Measurements from ENCODE around the gene FBXL7.

FBXL7 gene

GRCh38 chr5:15496886-15497285, 3.1 kb upstream of the FBXL7 start (continued):
- TF ChIP-seq POU6F1 (CRISPR knock-in tag; IDR thresholded peaks at IDR 0.05; ENCODE audit: borderline replicate concordance, low read depth) (no peak), ZC3H10 (CRISPR knock-in tag; IDR thresholded peaks at IDR 0.05) (no peak), TCF4 (CRISPR knock-in tag; IDR thresholded peaks at IDR 0.05; ENCODE audit: borderline replicate concordance) (no peak), CREB5 (CRISPR knock-in tag; IDR thresholded peaks at IDR 0.05; ENCODE audit: low read depth) (no peak), SNAI2 (CRISPR knock-in tag; IDR thresholded peaks at IDR 0.05) (no peak), BACH2 (CRISPR knock-in tag; IDR thresholded peaks at IDR 0.05; ENCODE audit: borderline replicate concordance) (no peak), ISL1 (CRISPR knock-in tag; IDR thresholded peaks at IDR 0.05) (no peak)

GRCh38 chr5:15500325-15501001, 483 bp downstream of the FBXL7 start:
- ATAC-seq, result peak; percentile 62
- TF ChIP-seq SNAI2 (CRISPR knock-in tag; IDR thresholded peaks at IDR 0.05) (no peak), BACH2 (CRISPR knock-in tag; IDR thresholded peaks at IDR 0.05; ENCODE audit: borderline replicate concordance) (no peak), ZFP30 (CRISPR knock-in tag; IDR thresholded peaks at IDR 0.05) (no peak), CREB5 (CRISPR knock-in tag; IDR thresholded peaks at IDR 0.05; ENCODE audit: low read depth) (no peak), PATZ1 (CRISPR knock-in tag; IDR thresholded peaks at IDR 0.05; ENCODE audit: borderline replicate concordance) (no peak)

GRCh38 chr5:15501091-15501791, 1.3 kb downstream of the FBXL7 start:
- no peak for TF ChIP-seq ZNF70 (CRISPR knock-in tag; IDR thresholded peaks at IDR 0.05)
- TF ChIP-seq POU6F1 (CRISPR knock-in tag; IDR thresholded peaks at IDR 0.05; ENCODE audit: borderline replicate concordance, low read depth), result no peak
- TF ChIP-seq ZNF565 (CRISPR knock-in tag; conservative IDR thresholded peaks at IDR 0.05; ENCODE audit: low read depth), result no peak
- TF ChIP-seq RARB (CRISPR knock-in tag; IDR thresholded peaks at IDR 0.05), result no peak
- no peak for TF ChIP-seq TSHZ2 (CRISPR knock-in tag; IDR thresholded peaks at IDR 0.05)
- TF ChIP-seq ESRRG (CRISPR knock-in tag; IDR thresholded peaks at IDR 0.05), result no peak
- TF ChIP-seq ARNTL (CRISPR knock-in tag; IDR thresholded peaks at IDR 0.05; ENCODE audit: borderline replicate concordance, low read depth), result no peak
- no peak for TF ChIP-seq ZFP30 (CRISPR knock-in tag; IDR thresholded peaks at IDR 0.05)
- TF ChIP-seq ZNF8 (CRISPR knock-in tag; IDR thresholded peaks at IDR 0.05), result no peak
- no peak for TF ChIP-seq GLIS3 (CRISPR knock-in tag; IDR thresholded peaks at IDR 0.05)
- no peak for TF ChIP-seq TCF4 (CRISPR knock-in tag; IDR thresholded peaks at IDR 0.05; ENCODE audit: borderline replicate concordance)
- no peak for TF ChIP-seq CSDC2 (CRISPR knock-in tag; IDR thresholded peaks at IDR 0.05)
- no peak for TF ChIP-seq ZC3H10 (CRISPR knock-in tag; IDR thresholded peaks at IDR 0.05)
- TF ChIP-seq ZFP3 (CRISPR knock-in tag; IDR thresholded peaks at IDR 0.05), result no peak
- TF ChIP-seq PPARA (CRISPR knock-in tag; IDR thresholded peaks at IDR 0.05; ENCODE audit: borderline replicate concordance), result no peak
- TF ChIP-seq SNAI2 (CRISPR knock-in tag; IDR thresholded peaks at IDR 0.05), result no peak
- TF ChIP-seq ISL1 (CRISPR knock-in tag; IDR thresholded peaks at IDR 0.05), result no peak
- no peak for TF ChIP-seq PATZ1 (CRISPR knock-in tag; IDR thresholded peaks at IDR 0.05; ENCODE audit: borderline replicate concordance)
- TF ChIP-seq BACH2 (CRISPR knock-in tag; IDR thresholded peaks at IDR 0.05; ENCODE audit: borderline replicate concordance), result no peak
- TF ChIP-seq TOX (CRISPR knock-in tag; IDR thresholded peaks at IDR 0.05; ENCODE audit: borderline replicate concordance), result no peak
- peak; percentile 90 for ATAC-seq
